ENCODE measurements around the gene M6PR.

M6PR gene

GRCh38 chr12:8891976-8892375, 57.5 kb downstream of the M6PR start:
- H3K27ac ChIP-seq, result no peak overlapping the region
- no peaks in the 10 kb centered on the region for H3K9me3 ChIP-seq (ENCODE audit: severe bottlenecking)
- DNase-seq, result no peak
- TF ChIP-seq CTCF (IDR thresholded peaks at IDR 0.05; ENCODE audit: low read depth, low read length), result no peak
- no peak overlapping the region for H3K4me3 ChIP-seq (ENCODE audit: low read depth, low read length)
- no peaks in the 10 kb centered on the region for H3K27me3 ChIP-seq (ENCODE audit: insufficient read depth, low read depth, severe bottlenecking)
- H3K36me3 ChIP-seq, result no peaks in the 10 kb centered on the region

All from WERI-Rb-1 (cell line).